ELR (cell line): Measurements from ENCODE around the gene OTUD7B.
A peak's percentile ranks its signal among the peaks of the same experiment; 100 is the strongest.
"Not testable (repeated sequence)": the region's sequence is repeated elsewhere in the genome, so short reads cannot be mapped to it uniquely, and the experiment has no call there.

Experiments used
- DNase-seq: peaks from one replicate; pipeline ENCODE4 v3.0.0-alpha.2; 2015; ENCODE audit warnings: low read depth

The OTUD7B gene

DNA sequence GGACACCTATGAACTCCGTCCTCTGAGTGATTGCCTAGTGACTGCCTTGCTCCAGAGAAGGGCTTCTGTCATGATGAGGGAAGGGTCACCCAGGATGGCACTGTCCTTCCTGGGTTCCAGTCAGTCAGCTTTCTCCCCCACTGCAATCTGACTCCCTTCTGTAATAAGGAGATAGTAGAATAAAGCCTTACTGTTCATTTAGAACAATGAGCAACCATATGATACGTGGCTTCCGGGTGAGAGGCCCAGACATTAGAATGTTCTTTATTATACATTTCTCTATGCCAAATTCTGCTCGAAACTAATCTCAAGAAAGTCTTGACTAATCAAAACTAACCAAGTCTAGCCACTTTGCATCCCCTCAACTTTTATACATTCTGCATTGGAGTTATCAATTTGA lies 65.3 kb downstream of the OTUD7B start:
- DNase-seq = no peak

DNA sequence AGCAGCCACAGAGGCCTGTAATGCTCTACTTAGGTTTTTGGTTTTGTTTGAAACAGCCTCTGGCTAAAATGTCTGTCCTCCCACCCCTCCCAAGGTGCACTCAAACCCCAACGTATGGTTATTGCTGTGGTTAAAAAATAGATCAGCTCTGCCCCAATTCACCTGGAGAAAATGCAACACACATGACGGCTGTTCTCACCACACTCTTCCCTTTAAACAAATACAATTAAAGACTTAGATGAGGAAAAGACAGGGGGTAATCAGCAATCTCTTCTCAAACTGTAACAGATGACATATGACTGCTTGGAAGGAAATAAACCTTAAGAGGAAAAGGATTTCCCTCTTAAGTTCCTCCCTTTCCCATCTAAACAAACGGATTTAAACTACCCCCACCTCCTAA lies 67.6 kb downstream of the OTUD7B start:
- DNase-seq = no peak

GRCh38 chr1:149942207-149942606 lies 68.3 kb downstream of the OTUD7B start:
- peak; percentile 38 for DNase-seq

DNA sequence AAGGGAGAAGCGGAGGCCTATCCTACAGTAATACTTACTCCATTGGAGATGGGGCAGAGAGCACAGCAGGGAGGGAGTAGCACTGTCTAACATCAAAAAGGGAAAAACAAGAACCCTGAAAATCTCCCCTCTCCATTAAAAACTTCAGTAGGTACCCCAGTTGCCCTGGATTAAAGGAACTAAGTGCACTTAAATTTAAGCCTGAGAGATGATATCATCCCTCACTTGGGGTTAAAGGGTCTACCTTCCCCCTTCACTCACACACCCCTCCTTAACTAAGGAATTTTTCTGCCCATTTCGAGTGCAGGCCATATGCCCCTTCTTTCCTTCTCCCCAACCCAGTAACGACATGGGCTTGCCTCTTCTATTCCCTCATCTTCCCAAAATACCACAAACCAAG lies 70.1 kb downstream of the OTUD7B start:
- DNase-seq = no peak

- DNase-seq = not testable (repeated sequence)
Observed at GRCh38 chr1:149938668-149939003, 71.9 kb downstream of the OTUD7B start.

DNA sequence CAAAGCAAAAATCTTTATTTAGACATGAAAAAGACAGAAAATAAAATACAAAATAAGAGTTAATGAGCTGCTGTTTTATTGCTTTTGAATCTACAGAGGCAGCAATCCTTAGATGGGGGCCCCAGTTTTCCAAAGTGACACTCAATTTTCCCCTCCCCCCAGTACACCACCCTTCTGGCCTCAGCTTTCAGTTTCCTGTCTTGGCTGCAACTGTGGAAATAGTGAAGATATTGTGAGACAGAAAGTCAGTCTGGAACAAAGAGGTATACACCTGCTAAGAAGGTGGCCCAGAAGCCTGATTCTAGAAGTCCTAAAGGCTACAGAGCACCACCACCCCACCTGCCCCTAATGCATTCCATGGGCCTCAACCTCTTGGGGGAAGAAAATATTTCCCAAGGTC lies 72.8 kb downstream of the OTUD7B start:
- no peak for DNase-seq

GRCh38 chr1:149936992-149937705 lies 73.4 kb downstream of the OTUD7B start:
- peak; percentile 73 for DNase-seq

DNA sequence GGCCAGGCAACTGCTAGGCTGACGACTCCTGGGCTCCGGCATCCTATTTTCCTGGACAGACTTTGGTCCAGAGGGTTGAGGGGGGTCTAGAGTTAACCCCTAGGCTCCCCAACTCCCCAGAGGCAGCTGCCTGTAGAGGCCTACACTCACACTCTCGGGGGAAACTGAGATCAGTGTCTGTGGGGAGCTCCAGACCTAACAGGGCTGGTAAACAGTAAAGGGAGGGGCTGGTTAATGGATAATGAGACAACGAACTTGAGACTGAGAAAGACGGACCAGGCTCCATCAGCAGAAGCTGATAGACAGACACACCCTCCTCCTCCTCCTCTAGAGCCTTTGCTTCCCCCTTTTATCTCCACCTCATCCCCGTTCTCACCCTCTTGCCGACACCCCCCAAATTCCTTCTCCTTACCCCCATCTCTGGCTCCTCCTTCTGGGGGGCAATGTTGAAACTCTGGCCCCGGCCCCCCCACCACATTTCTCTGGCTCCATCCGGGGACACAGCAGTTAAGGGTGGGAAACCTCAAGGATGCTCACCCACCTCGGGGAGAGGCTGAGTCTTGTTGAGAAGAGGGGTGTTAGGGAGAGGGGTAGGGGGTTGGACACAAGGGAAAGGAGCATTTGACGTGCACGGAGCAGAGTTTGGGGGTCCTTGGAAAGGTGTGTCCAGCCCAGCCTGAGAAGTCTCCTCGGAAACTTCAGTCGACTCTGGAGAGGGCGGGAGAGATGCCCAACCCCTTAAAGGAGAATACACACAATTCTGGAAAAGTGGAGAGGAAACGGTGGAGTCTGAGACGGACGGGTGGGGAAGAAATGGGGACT lies 74.1 kb downstream of the OTUD7B start, which contains the start of gene MTMR11:
TSS of gene MTMR11 (minus strand) at position 710 of the 822 bp plus-strand sequence. CDS start at position 478, 232 bp downstream.
- peak; percentile 67 for DNase-seq

DNA sequence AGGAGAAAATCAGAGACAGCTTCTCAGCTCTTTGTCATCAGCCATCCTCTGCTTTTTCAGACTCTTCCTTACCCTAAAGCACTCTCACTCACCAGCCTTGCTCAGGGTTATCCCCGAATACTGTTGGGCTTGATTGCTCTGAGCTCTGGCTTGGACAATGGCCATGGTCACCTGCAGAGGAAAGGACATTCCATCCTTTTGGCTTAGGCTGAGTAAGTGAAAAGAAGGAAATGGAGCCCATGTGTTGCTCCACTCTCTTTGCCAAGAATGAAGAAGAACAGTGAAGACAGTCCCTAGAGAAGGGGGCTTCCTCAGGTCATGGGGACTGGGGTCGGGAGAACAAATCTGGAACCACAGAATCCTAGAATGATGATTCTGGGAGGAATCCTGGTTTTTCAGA lies 76.2 kb downstream of the OTUD7B start:
- no peak for DNase-seq

GRCh38 chr1:149933208-149933607 lies 77.3 kb downstream of the OTUD7B start:
- no peak for DNase-seq

GRCh38 chr1:149932474-149932873 lies 78.1 kb downstream of the OTUD7B start:
- DNase-seq = no peak

DNA sequence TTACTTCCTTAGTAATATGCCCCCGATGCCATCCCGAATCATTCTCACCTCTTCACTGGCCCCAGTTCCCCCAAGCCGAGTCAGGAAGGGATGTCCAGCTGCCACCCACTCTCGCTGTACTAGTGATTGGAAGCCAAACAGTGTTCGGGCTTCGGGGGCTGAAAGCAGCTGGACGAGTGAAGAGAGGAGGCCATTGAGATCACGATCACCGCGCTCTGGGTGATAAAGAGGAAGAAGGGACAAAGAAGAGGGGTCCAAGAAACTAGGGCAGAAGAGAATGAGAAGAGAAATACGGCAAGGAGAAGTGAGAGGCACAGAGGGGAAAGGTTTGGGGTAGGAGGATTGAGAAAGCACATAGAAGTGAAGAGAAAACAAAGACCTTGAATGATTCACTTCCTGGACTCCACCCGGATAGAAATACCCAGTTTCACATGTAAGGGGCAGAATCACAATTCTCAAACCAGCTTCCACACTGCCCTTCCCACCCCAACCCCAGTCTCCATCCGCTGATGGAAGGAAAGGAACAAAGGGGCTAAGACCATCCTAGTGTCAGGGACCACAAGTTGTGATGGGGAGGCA lies 79.2 kb downstream of the OTUD7B start:
- DNase-seq = peak; percentile 57

DNA sequence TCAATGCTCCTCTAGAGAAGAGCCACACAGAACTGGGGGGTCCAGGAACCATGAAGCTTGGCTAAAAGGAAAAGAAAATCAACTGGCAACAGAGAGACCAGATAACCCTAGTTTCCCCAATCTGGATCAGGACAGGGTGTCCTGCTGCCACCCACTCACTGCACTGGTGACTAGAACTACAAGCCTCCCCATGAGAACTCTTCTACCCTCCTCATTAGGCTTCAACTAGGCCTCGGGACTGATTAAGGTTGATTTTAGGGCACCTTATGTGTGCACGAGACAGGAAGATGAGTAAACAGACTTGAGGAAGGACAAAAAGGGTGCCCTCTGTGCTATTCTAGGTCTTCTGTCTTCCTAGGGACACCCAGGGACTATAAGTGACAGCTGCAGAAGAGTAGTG lies 80.7 kb downstream of the OTUD7B start:
- no peak for DNase-seq

DNA sequence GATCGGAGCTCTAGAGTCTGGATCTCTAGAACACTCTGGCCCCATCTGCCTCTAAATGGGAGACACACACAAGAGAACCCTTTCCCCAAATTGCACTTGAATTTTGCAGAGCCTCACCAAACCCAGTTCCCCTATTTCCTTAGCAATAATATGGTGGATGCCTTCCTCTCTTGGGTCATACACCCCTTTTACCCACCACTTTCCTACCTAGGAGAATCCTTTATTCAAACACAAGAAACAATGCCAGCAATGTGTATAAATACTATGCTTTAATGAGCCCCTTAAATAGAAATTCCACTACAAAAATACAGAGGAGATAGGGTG lies 82.2 kb downstream of the OTUD7B start:
- no peak for DNase-seq

- peak; percentile 95 for DNase-seq
Observed at GRCh38 chr1:149927563-149928400, 82.7 kb downstream of the OTUD7B start, which contains the start of gene SF3B4. TSS of gene SF3B4 (minus strand) at chr1:149927803. CDS start at chr1:149927759, 44 bp downstream.

- DNase-seq = peak; percentile 65
Observed at GRCh38 chr1:149927056-149927562, 83.4 kb downstream of the OTUD7B start.

DNA sequence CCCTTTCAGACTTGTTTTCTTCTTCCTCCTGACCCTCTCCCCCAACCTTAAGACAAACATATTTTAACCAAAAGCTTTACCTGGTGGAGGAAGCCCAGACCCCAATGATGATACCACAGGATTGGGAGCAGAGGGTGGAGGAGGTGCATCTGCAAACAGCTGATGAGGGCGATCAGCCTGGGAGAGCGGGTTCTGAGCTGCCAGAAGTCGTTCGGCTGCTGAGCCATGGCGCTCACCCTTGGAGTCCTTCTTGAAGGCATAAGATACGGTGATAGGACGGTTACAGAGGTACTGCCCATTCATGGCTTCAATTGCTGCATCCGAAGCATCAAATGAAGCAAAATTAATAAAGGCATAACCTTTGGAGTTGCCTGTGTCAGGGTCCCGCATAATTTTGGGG lies 84.2 kb downstream of the OTUD7B start:
- DNase-seq = no peak

GRCh38 chr1:149925751-149926150 lies 84.8 kb downstream of the OTUD7B start:
- DNase-seq = no peak

GRCh38 chr1:149925345-149925744 lies 85.2 kb downstream of the OTUD7B start:
- no peak for DNase-seq

DNA sequence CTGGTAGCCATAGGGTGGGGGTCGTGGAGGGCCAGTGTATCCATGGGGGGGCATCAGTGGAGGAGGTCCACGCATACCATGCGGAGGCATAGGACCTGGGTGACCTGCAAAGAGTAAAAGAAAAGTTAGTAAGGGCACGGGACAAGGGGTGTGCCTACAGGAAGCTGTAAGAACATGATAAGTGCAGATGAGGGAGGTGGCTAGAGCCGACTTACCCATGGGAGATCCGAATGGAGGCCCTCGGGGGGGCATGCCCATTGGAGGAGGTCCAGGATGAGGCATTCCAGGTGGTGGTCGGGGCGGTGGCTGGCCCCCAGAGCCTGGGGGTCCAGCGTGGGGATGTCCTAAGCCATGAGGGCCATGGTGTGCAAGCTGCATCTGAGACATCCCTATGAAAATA lies 86.9 kb downstream of the OTUD7B start:
- DNase-seq = no peak

DNA sequence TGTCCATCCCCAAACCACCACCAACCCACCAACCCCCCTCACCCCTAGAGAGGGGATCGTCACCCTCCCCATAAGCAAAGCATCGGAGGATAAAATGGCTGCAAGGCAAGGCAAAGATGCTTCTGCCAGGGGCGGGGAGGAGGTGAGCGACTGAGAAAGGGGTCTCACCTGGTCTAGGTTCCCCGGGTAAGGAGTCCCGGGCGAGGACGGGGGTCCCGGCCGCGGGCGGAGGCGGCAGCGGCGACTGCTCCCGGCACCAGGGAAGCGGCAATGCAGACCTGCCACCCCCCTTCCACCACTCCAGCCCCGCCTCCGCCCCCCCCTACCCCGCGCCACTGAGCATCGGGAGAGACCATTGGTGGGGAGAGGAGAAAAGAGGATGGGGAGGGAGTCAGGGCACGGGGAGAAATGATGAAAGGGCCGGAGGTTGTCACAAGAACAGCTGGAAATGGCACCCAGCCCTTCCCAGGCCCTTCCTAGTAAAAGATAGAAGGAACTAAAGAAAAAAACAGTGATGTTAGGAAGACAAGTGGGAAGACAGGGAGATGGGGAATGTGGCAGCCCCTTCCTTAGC lies 92.9 kb downstream of the OTUD7B start, which contains the start of gene SV2A:
TSS of gene SV2A (minus strand) at position 274 of the 574 bp plus-strand sequence. CDS start 4,004 bp downstream, outside the sequence.
- DNase-seq = peak; percentile 73

GRCh38 chr1:149916898-149917252 lies 93.7 kb downstream of the OTUD7B start:
- no peak for DNase-seq
